Measurements from ENCODE around the gene MAGI1.

GRCh38 chr3:65596571-65597225, 442.0 kb downstream of the MAGI1 start:
- TF ChIP-seq CTCF (IDR thresholded peaks at IDR 0.05; ENCODE audit: insufficient read depth, low read length) (no peak), POLR2AphosphoS5 (IDR thresholded peaks at IDR 0.05; ENCODE audit: low read depth) (no peak)

Measured in HL-60 (cell line).